Measurements from ENCODE around the gene CCNI2.

CCNI2 gene

GRCh38 chr5:132788990-132789886 is 42.0 kb downstream of the CCNI2 start:
- no peak for DNase-seq (ENCODE audit: low spot score)
- TF ChIP-seq, protein P1, sequence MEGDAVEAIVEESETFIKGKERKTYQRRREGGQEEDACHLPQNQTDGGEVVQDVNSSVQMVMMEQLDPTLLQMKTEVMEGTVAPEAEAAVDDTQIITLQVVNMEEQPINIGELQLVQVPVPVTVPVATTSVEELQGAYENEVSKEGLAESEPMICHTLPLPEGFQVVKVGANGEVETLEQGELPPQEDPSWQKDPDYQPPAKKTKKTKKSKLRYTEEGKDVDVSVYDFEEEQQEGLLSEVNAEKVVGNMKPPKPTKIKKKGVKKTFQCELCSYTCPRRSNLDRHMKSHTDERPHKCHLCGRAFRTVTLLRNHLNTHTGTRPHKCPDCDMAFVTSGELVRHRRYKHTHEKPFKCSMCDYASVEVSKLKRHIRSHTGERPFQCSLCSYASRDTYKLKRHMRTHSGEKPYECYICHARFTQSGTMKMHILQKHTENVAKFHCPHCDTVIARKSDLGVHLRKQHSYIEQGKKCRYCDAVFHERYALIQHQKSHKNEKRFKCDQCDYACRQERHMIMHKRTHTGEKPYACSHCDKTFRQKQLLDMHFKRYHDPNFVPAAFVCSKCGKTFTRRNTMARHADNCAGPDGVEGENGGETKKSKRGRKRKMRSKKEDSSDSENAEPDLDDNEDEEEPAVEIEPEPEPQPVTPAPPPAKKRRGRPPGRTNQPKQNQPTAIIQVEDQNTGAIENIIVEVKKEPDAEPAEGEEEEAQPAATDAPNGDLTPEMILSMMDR (IDR thresholded peaks at IDR 0.05), result no peak
- H3K27ac ChIP-seq, result no peak overlapping the region

GRCh38 chr5:132790201-132790865 is 43.1 kb downstream of the CCNI2 start:
- Histone ChIP-seq H3K27ac (no peak overlapping the region), H3K4me3 (no peak overlapping the region)
- TF ChIP-seq, protein P1 (IDR thresholded peaks at IDR 0.05), result no peak
- DNase-seq (ENCODE audit: low spot score), result no peak

More at GRCh38 chr5:132788990-132789886, 42.0 kb downstream of the CCNI2 start:
- no peak overlapping the region for H3K4me3 ChIP-seq

GRCh38 chr5:132791026-132791425 is 43.8 kb downstream of the CCNI2 start:
- Histone ChIP-seq H3K27ac (no peak overlapping the region), H3K4me3 (no peak overlapping the region)
- DNase-seq (ENCODE audit: low spot score), result no peak
- TF ChIP-seq, protein P1 (IDR thresholded peaks at IDR 0.05), result no peak

GRCh38 chr5:132797651-132798050 is 50.4 kb downstream of the CCNI2 start:
- TF ChIP-seq, protein P1 (IDR thresholded peaks at IDR 0.05), result no peak
- no peak for DNase-seq (ENCODE audit: low spot score)
- H3K4me3 ChIP-seq, result no peak overlapping the region
- no peak overlapping the region for H3K27ac ChIP-seq

DNA sequence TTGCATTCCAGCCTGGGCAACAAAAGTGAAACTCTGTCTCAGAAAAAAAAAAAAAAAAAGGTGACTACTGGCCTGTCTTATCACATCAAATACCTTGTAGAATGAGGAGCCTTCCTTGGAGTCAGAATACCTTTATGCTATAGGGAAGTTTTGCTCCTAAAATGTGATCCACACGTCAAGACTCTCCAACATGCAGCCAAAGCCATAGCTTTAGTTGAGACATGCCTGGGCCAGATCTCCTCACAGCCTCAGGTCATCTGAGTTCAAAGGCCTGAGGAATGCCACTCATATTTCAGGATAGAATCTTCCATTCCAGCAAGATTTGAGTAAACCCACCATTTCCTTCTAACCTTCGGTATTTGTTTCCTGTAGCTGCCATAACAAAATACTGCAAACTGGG is 52.2 kb downstream of the CCNI2 start:
- H3K4me3 ChIP-seq, result no peak overlapping the region
- no peak for DNase-seq (ENCODE audit: low spot score)
- H3K27ac ChIP-seq, result no peak overlapping the region
- TF ChIP-seq, protein P1 (IDR thresholded peaks at IDR 0.05), result no peak

GRCh38 chr5:132800545-132800944 is 53.3 kb downstream of the CCNI2 start:
- Histone ChIP-seq H3K4me3 (no peak overlapping the region), H3K27ac (no peak overlapping the region)
- TF ChIP-seq, protein P1 (IDR thresholded peaks at IDR 0.05), result no peak
- DNase-seq (ENCODE audit: low spot score), result no peak
